NCI-H748 (cell line): ENCODE results near the gene USF2.

Experiments used
- DNase-seq: peaks from one replicate; lab custom pipeline; 2025; ENCODE audit not compliant: unreplicated experiment; lab: John Stamatoyannopoulos, UW

USF2 gene

GRCh38 chr19:35317464-35318043, 48.8 kb downstream of the USF2 start:
- DNase-seq, result no peak

- DNase-seq, result no peak
These were observed 50.1 kb downstream of the USF2 start for GRCh38 chr19:35318679-35319448.

GRCh38 chr19:35320065-35320713, 51.4 kb downstream of the USF2 start:
- no peak for DNase-seq

- no peak for DNase-seq
These were observed 52.5 kb downstream of the USF2 start for GRCh38 chr19:35321291-35321690.

- DNase-seq, result no peak
These were observed 53.3 kb downstream of the USF2 start for GRCh38 chr19:35322014-35322413.

- DNase-seq, result peak; percentile 24
These were observed 58.9 kb downstream of the USF2 start for GRCh38 chr19:35327642-35328041.

- no peak for DNase-seq
These were observed 60.1 kb downstream of the USF2 start, which contains the start of gene CD22 for GRCh38 chr19:35328851-35329285. CD22 (plus strand) TSS chr19:35329187; CDS start chr19:35332041, 2,854 bp downstream.

- DNase-seq, result no peak
These were observed 60.6 kb downstream of the USF2 start for GRCh38 chr19:35329323-35329722.
